Right forelimb (tissue), 1 donor: ENCODE data around the gene GRAMD1A.
A peak's percentile ranks its signal among the peaks of the same experiment; 100 is the strongest.

Source experiments
- DNase-seq: peaks from one replicate; pipeline ENCODE4 v3.0.0-alpha.2; 2018

Gene GRAMD1A

DNA sequence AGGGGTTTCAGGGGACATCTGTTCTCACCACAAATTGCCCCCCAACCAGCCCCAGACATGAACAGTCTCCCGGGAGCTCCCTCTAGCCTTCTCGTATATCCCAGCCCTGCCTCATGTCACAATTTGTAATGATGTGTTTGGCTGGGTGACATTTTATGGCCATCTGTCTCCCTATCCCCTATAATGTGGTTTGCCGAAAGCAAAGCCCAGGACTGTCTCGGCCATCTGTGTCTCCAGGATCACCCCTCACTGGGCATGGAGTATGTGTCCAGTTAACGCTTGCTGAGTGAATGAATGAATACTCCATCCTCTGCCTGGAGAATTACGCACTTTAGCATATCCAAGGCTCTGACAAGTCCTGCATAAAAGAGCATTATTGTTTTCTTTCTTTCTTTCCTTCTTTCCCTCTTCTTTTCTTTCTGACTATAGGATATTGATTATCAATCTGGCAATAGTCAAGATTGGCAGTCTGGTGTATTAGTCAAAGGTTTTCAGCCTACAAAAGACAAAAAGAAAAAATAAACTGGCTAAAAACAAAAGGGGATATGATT is 56.5 kb downstream of the GRAMD1A start:
- DNase-seq = no peak

DNA sequence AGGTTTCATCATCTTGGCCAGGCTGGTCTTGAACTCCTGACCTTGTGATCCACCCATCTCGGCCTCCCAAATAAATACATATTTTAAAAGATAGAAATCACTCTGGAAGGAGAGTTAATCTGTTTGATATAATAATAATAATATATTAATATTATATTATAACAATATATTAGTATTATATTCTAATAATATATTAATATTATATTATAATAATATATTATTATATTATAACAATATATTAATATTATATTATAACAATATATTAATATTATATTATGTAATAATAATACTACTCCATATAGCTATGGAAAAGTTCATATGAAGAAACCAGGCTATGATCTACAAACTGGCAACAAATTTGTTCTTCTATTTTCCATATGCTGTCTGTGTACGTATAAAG is 58.2 kb downstream of the GRAMD1A start:
- no peak for DNase-seq

DNA sequence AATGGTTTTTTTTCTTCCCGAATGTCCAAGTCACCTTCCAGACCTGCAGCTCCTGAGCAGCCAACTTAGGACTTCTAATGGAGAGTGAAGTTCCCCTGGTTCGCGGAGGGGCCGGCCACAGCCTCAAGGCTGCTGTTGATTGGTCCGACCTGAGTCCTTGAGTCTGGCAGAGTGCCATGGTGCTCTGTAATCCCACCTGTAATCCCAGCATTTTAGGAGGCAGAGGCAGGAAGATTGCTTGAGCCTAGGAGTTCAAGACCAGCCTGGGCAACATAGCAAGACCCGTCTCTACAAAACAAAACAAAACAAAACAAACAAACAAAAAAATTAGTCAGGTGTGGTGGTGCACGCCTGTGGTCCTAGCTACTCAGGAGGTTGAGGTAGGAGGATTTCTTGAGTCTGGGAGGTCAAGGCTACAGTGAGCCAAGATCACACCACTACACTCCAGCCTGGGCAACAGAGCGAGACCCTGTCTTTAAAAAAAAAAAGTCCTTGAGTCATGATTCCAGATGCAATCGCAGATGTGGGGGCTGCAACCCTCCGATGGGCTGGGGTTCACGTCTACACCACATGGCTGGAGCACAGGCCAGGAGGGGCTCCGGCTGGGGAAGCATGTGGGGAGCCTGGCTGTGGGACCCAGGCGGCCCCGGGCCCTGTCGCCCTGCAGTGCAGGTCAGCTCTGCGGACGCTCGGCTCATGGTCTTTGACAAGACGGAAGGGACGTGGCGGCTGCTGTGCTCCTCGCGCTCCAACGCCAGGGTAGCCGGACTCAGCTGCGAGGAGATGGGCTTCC is 59.1 kb downstream of the GRAMD1A start:
- DNase-seq = no peak

DNA sequence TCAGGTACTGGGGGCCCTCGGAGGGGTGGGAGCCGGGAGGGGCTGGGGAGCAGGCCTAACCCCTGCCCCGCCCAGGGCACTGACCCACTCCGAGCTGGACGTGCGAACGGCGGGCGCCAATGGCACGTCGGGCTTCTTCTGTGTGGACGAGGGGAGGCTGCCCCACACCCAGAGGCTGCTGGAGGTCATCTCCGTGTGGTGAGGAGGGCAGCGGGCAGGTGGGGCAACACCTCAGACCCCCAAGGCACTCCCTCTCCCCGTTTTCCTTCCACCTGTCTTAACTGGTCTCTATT is 59.6 kb downstream of the GRAMD1A start:
- no peak for DNase-seq

DNA sequence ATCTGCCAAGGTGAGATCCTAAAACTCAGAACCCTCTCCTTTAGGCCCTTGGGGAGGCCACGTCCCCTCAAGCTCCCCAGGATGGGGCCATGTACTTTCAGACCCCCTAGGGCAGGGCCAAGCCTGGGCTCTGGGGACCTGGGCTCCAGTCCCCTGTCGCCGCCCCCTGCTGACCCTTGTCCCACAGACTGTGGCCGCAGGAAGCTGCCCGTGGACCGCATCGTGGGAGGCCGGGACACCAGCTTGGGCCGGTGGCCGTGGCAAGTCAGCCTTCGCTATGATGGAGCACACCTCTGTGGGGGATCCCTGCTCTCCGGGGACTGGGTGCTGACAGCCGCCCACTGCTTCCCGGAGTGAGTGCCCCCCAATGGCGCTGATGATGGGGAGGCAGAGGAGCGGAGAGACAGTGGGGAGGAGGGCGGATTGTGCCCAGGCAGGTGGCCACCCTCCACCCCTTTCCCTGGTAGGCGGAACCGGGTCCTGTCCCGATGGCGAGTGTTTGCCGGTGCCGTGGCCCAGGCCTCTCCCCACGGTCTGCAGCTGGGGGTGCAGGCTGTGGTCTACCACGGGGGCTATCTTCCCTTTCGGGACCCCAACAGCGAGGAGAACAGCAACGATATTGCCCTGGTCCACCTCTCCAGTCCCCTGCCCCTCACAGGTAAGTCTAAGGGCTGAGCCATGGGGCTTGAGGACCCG is 60.2 kb downstream of the GRAMD1A start:
- DNase-seq = no peak

DNA sequence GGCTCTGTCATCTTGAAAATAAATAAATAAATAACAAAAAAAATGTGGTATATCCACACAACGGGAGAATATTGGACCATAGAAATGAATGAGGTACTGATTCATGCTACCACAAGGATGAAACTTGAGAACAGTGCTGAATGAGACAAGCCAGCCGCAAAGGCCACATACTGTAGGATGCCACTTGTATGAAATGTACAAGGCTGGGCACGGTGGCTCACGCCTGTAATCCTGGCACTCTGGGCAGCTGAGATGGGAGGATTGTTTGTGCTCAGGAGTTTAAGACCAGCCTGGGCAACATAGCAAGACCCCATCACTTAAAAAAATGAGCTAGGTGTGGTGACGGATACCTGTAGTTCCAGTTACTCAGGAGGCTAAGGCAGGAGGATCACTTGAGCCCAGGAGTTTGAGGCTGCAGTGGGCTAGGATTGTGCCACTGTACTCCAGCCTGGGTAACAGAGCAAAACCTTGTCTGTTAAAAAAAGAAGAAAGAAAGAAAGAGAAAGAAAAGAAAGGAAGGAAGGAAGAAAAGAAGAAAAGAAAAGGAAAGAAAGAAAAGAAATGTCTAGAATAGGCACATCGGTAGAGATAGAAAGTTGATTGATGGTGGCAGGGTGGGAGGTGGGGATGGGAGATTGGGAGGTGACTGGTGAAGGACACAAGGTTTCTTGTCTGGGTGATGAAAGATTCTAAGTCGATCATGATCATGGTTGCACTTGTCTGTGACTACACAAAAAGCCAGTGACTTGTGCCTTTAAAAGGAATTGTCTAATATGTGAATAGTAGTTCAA is 61.7 kb downstream of the GRAMD1A start:
- no peak for DNase-seq

DNA sequence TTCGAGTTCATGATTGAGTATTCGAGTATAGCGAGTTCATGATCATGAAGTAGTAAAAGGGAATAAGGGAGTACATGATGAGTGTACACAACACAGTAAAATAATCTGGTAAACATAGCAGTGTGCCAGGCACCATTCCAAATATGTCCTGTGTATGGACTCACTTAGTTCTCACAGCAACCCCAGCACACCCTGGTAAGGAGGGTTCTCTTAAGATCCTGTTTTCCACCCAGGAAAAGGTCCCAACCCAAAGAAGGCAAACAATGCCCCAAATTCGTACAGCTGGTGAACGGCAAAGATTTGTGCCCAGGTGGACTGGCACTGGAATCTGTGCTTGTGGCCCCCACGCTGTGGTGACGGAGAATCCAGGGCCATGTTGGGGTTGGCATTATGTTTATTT is 62.8 kb downstream of the GRAMD1A start:
- DNase-seq = no peak

DNA sequence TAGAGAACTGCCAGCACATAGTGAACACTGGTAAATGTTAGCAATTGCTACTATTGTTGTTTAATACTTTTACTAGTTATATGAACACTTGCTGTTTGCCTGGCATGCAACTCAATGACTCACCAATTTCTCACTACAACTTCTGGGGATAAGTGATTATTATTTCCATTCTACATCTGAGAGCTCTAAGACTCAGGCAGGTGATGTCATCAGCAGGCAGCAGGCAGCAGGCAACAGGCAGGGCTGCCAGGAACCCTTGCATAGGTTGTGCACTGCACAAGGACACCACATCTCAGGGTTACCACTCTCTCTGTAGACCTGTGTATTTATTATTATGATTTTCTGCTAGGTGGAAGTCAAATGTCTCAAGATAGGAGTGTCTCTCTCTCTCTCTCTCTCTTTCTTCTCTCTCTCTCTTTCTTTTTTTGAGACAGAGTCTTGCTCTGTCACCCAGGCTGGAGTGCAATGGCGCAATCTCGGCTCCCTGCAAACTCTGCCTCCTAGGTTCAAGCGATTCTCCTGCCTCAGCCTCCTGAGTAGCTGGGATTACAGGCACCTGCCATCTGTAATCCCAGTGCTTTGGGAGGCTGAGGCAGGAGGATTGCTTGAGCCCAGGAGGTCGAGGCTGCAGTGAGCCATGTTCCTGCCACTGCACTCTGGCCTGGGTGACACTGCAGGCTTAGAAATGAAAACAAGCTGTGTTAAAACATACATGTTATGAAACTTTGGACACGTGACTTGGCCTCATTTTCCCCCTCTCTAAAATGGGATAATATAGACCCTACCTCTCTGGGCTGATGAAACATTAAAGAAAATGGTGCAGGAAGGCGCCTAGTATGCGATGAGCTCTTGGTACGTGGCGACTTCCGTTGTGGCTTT is 64.1 kb downstream of the GRAMD1A start:
- DNase-seq = no peak

DNA sequence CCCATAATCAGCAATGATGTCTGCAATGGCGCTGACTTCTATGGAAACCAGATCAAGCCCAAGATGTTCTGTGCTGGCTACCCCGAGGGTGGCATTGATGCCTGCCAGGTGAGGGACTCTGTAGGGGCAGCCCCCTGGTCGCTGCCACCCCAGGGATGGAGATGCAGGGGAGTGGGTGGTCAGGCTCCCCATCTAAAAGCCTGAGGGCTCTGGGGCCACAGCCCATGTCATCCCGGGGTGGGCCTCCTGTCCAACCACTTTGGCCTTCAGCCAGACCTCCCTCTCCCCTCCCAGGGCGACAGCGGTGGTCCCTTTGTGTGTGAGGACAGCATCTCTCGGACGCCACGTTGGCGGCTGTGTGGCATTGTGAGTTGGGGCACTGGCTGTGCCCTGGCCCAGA is 65.5 kb downstream of the GRAMD1A start:
- no peak for DNase-seq

DNA sequence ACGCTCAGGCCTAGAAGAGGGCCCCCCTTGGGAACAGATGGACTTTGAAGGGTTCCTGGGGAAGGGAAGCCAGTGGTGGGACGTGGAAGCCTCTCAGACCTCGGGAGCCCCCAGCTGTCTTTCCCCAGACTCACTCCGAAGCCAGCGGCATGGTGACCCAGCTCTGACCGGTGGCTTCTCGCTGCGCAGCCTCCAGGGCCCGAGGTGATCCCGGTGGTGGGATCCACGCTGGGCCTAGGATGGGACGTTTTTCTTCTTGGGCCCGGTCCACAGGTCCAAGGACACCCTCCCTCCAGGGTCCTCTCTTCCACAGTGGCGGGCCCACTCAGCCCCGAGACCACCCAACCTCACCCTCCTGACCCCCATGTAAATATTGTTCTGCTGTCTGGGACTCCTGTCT is 66.0 kb downstream of the GRAMD1A start:
- DNase-seq = no peak

DNA sequence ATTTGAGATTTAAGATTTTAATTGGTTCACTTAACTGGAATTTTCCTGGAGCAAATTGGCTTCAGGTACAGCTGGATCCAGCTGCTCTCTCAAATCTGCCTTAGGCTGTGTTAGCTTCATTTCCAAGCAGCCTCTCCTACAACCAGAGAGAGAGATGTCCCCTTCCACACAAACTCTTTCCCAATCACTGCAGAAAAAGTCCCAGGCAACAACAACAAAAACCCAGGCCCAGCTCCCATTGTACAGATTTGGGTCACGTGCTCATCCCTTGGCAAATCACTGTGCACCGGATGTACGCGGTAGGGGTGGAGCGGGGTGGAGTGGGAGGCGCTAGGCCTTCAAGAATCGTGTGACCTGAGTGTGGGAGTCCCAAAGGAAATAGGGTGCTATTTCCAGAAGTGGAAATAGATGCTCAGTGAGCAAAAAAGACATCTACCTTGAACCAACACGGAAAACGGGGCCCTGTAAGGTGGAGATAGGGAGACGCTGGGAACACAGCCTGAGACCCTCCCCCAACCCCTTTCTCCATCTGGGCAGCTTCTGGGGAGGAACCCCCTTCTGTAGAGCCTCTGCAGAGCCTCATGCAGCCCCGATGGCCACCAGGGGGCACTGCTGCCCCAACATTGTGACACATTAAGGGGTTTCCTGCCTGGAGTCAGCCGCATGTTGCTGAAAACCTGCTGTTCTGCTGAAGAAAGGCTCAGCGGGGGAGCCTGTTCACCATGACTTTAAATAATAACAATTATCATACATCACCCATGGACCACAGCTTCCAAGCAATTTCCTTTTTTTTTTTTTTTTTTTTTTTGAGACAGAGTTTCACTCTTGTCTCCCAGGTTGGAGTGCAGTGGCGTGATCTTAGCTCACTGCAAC is 66.8 kb downstream of the GRAMD1A start:
- DNase-seq = peak; percentile 91

DNA sequence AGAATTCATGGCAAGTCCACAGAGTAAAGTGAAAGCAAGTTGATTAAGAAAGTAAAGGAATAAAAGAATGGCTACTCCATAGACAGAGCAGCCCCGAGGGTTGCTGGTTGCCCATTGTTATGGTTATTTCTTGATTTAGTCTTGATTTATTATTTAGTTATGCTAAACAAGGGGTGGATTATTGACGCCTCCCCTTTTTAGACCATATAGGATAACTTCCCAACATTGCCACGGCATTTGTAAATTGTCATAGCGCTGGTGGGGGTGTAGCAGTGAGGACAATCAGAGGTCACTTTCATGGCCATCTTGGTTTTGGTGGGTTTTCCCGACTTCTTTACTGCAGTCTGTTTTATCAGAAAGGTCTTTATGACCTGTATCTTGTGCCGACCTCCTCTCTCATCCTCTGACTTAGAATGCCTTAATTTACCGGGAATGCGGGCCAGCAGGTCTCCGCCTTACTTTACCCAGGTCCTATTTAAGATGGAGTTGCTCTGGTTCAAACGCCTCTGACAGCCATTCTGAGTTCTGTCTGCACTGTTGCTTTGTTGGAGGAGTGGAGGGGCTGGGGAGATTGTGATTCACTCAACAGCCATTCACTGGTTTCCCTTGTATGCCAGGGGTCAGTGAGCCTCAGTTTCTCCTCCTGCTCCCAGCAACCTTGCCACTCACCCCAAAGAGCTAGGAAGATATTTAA is 69.0 kb downstream of the GRAMD1A start:
- DNase-seq = no peak

DNA sequence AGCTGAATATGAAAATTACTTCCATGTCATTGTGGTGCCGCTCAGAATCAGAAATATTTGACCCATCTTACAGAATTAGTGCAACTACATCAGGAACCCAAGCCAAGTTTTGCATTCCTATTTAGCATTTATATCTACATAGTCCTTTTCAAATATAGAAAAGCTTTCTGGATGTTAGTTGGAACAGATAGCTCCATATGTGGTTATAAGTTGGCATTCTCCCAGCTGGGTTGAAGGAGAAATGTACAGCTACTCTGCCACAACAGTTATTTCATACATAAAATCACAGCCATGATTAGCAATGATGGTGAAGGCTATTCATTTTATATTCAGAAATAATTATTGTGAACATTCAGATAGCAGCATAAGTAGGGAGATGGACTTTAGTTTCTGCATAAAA is 69.6 kb downstream of the GRAMD1A start:
- no peak for DNase-seq

DNA sequence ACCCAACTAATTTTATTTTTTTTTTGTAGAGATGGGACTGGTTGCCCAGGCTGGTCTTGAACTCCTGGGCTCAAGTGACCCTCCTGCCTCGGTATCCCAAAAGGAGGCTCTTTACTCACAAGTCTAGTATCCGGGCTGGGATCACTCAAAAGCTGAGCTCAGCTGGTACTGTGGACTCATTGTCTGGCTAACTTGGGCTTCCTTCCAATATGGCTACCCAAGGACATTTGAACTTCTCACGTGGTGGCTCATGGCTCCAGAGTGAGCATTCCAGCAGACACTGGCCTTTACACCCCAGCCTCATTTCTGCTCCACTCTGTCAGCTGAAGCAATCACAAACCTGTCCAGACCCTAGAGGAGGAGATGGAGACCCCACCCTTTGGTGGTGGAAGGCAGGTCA is 70.3 kb downstream of the GRAMD1A start:
- no peak for DNase-seq

DNA sequence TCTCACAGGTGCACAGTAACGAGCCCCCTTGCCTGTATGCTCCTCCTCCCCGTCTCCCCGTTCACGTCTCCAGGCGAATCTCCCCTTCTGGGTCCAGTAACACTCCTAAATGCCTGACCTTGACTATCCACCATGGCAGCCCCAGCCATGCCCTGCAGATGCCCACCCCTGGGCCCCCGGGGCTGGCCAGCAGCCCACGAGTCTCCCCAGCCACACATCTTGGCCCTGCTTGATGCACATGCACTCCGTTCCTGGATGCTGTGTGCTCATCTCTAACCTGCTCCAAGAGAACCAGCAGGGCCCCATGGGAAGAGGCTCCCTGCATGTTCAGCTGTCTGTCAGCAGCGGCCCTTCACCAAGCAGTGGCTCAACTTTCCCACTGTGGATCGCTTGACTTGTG is 73.4 kb downstream of the GRAMD1A start:
- no peak for DNase-seq

DNA sequence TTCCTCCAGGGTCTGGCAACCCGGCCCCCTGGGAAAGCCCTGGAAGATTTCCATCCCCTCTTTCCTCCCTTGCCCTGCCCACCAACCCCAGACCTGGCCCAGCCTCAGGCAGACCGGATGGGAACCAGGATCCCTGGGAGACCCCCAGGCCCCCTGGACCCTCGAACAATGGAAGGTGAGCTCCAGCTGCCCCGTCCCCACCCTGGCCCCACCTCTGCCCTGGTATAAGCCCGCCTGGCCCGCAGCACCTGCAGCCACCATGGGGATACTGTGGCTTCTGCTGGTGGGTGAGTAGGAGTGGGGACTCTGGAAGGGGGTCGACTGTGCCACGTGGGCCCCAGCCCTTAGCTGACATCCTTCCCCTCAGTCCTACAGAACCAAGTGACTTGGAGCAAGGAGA is 73.8 kb downstream of the GRAMD1A start:
- DNase-seq = no peak

DNA sequence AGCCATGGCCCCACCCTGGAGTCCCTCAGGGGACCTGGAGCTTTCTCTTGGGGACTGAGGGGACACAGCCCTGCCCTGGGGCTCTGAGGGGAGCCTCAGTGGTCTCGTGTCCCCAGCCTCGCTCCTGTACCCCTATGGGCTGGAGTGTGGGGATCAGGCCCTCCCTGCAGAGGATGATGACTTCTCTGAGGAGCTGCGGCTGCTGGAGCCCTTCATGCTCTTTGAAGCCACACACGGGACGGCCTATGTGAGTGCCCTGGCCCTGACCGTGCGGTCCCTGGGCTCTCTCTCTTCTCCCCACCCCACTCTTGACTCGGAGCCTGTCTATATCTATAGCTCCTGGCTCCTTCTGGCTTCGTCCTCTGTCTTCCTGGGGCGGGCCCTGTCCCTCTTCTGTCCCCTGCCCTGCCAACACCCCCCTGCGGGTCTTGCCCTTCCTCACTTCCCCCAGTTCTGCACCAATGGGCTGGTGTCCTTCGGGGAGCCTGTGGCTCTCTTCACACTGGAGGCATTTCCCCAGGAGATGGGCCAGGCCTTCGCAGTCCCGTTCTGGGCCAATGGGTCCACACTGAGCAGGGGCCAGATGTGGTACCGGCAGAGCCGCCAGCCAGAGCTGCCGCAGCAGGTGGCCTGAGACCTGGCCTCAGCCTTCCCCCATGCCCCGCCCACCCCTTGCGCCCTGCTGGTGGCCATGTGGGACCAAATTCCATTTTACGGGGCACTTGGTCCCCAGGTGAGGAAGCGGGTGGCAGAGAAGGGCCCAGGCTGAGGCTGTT is 74.5 kb downstream of the GRAMD1A start:
- no peak for DNase-seq

DNA sequence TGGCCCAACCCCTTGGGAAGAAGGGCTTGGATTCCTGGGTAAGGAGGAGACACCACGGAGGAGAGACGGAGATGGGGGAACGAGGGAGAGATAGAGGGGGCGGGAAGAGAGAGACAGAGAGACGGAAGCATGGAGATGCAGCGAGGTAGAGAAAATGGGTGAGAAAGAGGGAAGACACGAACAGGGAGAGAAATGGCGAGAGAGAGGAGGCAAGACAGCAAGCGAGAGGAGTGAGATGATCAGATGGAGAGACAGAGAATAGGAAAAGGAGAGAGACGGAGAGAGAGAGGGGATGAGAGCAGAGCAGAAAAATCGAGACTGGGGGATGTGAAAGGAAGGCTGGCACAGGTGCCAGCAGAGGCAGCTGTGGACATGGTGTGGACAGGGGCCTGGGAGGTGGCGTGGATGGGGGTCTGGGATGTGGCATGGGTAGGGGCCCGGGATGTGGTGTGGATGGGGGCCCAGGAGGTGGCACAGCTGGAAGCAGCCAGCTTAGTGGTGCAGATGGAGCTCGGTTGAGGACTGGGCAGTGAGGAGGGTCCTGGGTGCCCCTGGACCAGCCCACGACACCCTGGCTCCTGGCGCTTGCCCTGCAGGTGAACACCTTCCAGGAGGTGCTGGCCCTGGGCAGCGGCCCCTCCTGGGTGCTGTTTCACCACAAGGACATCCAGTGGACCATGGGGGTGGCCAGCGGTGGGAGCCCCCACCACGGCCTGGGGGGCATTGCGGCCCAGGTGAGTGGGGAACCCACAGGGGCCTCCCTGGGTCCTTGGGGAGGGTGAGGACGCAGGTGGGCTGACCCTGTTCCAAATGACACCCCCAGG is 75.3 kb downstream of the GRAMD1A start:
- DNase-seq = no peak

DNA sequence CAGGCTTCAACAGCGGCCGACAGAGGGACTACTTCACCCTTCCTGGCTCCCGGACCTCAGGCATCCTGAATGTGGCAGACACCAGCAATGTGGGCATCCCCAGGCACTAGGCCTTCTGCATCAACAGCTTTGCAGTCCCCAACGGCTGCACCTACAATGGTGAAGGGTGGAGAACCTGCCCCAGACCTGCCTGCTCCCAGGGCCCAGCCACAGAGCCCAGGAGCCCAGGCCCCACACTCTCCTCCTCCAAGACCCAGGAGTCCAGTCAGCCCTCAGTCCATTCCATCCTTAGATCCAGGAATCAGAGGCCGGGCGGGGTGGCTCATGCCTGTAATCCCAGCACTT is 75.9 kb downstream of the GRAMD1A start:
- DNase-seq = no peak
